GM19452 (cell line): ENCODE data around the gene VWA2.

Experiments used
- ATAC-seq: cut with Tn5 transposase; IDR thresholded peaks from one replicate; pipeline ENCODE4 v1.9.1; 2021; ENCODE audit not compliant: unreplicated experiment

The VWA2 gene

GRCh38 chr10:114293075-114293474 lies 54.0 kb downstream of the VWA2 start:
- ATAC-seq = no peak

- no peak for ATAC-seq
Measured at GRCh38 chr10:114294549-114294948, 55.5 kb downstream of the VWA2 start.

- ATAC-seq = no peak
Measured at GRCh38 chr10:114295393-114295792, 56.3 kb downstream of the VWA2 start.

- ATAC-seq = no peak
Measured at GRCh38 chr10:114297136-114297705, 58.2 kb downstream of the VWA2 start.

- ATAC-seq = no peak
Measured at GRCh38 chr10:114300036-114300645, 61.1 kb downstream of the VWA2 start.

GRCh38 chr10:114301177-114301576 lies 62.1 kb downstream of the VWA2 start:
- no peak for ATAC-seq

GRCh38 chr10:114301951-114302710 lies 63.1 kb downstream of the VWA2 start:
- no peak for ATAC-seq

GRCh38 chr10:114303556-114303955 lies 64.5 kb downstream of the VWA2 start:
- ATAC-seq = peak; percentile 6

GRCh38 chr10:114304017-114304570 lies 65.0 kb downstream of the VWA2 start:
- ATAC-seq = peak; percentile 82

- ATAC-seq = peak; percentile 64
Measured at GRCh38 chr10:114304571-114305421, 65.7 kb downstream of the VWA2 start.

GRCh38 chr10:114305521-114305925 lies 66.5 kb downstream of the VWA2 start:
- no peak for ATAC-seq

GRCh38 chr10:114306116-114306973 lies 67.3 kb downstream of the VWA2 start:
- no peak for ATAC-seq

- no peak for ATAC-seq
Measured at GRCh38 chr10:114307731-114308130, 68.7 kb downstream of the VWA2 start.

GRCh38 chr10:114308531-114309363 lies 69.7 kb downstream of the VWA2 start:
- no peak for ATAC-seq

- ATAC-seq = no peak
Measured at GRCh38 chr10:114309364-114309651, 70.3 kb downstream of the VWA2 start.

- ATAC-seq = no peak
Measured at GRCh38 chr10:114310346-114310745, 71.3 kb downstream of the VWA2 start.

GRCh38 chr10:114311023-114311422 lies 72.0 kb downstream of the VWA2 start:
- ATAC-seq = no peak

GRCh38 chr10:114311496-114312209 lies 72.6 kb downstream of the VWA2 start:
- ATAC-seq = no peak

GRCh38 chr10:114313139-114313538 lies 74.1 kb downstream of the VWA2 start:
- no peak for ATAC-seq
